HepG2 (cell line): Measurements from ENCODE around the gene KRT14. TPM values are rescaled to one million over a fixed set of nuclear protein-coding genes. Genes with fewer than 3 reads are reported as not detected.
"Not testable (repeated sequence)": the region's sequence is repeated elsewhere in the genome, so short reads cannot be mapped to it uniquely, and the experiment has no call there.

ENCODE experiments used
- ATAC-seq: fragments of 200-7000 bp; cut with Tn5 transposase; 3 replicates; pipeline ENCODE4 v1.9.1; 2020; ENCODE audit warnings: mild to moderate bottlenecking, moderate library complexity
- BruUV-seq: library from RNA; stranded (reverse); fragments of 400-500 nt; replicated peaks from 2 replicates; lab custom pipeline; 2021; lab: Mats Ljungman, UMichigan
- CTCF ChIA-PET: fragments of 300-600 bp; formaldehyde crosslinking; extraction: SDS; loops from one replicate; lab custom pipeline; 2021; ENCODE audit warnings: low total read pairs, inconsistent platforms, low intra/inter-chr PET ratio; lab: Yijun Ruan, JAX
- POLR2A ChIA-PET: fragments of 350-600 bp; sonication (Branson Sonifier 250); formaldehyde crosslinking; loops from one replicate; lab custom pipeline; 2020; ENCODE audit warnings: antibody characterized with exemption, inconsistent platforms; lab: Yijun Ruan, JAX
- DNase-seq: peaks from one replicate; pipeline ENCODE4 v3.0.0-alpha.2; 2015; ENCODE audit warnings: low spot score
- FAIRE-seq: peaks from 3 replicates; lab custom pipeline; 2011; peaks lifted over from hg19 to GRCh38; lab: Jason Lieb, UNC
- H2AFZ ChIP-seq: one replicate; pipeline ENCODE4 v1.6.1; 2011; ENCODE audit warnings: low read length, inconsistent platforms
- H3K27ac ChIP-seq: fragments of 300-600 bp; 3 replicates; pipeline ENCODE4 v1.8.0; 2011; ENCODE audit warnings: mixed run types, mild to moderate bottlenecking, mixed read lengths, low read length, inconsistent platforms; ENCODE audit not compliant: insufficient read depth; ENCODE audit errors: extremely low read length
- H3K27me3 ChIP-seq, 2 experiments: fragments of 200-600 bp in 1 of 2; 2 replicates in 1 of 2; 3 replicates in 1 of 2; pipeline versions ENCODE4 v1.6.0 to v1.8.0; 2011; ENCODE audit warnings: low read length in 2 of 2, mild to moderate bottlenecking in 2 of 2, moderate library complexity in 2 of 2, inconsistent platforms in 1 of 2; ENCODE audit not compliant: insufficient read depth in 2 of 2, control insufficient read depth in 1 of 2
- H3K36me3 ChIP-seq, 2 experiments: fragments of 200-600 bp in 1 of 2; replicated peaks in 1 of 2; 2 replicates in 1 of 2; 3 replicates in 1 of 2; pipeline versions ENCODE4 v1.5.1 to v1.8.0; 2011; ENCODE audit warnings: low read length in 2 of 2, inconsistent platforms in 1 of 2; ENCODE audit not compliant: insufficient read depth in 2 of 2, control insufficient read depth in 1 of 2
- H3K4me1 ChIP-seq: 2 replicates; pipeline ENCODE4 v1.5.1; 2012; ENCODE audit warnings: low read length, inconsistent platforms; ENCODE audit not compliant: insufficient read depth
- H3K4me2 ChIP-seq: 2 replicates; pipeline ENCODE4 v1.6.0; 2011; ENCODE audit warnings: low read depth, low read length, inconsistent platforms
- H3K4me3 ChIP-seq, 3 experiments: fragments of 200-600 bp in 1 of 3; sonication (generic), shearing (Covaris generic) in 1 of 3; replicated peaks in 1 of 3; 2 replicates each; pipeline ENCODE4 v1.5.1; 2011 to 2016; ENCODE audit warnings: low read length in 3 of 3, inconsistent platforms in 2 of 3, low read depth in 2 of 3, mild to moderate bottlenecking in 2 of 3, control low read depth in 1 of 3, mixed read lengths in 1 of 3; ENCODE audit not compliant: insufficient read depth in 1 of 3
- H3K79me2 ChIP-seq: one replicate; pipeline ENCODE4 v1.6.1; 2011; ENCODE audit warnings: low read length, inconsistent platforms; ENCODE audit not compliant: insufficient read depth
- H3K9ac ChIP-seq: 2 replicates; pipeline ENCODE4 v1.6.0; 2011; ENCODE audit warnings: mild to moderate bottlenecking, low read depth, low read length, inconsistent platforms; ENCODE audit not compliant: insufficient read depth
- H3K9me3 ChIP-seq: 2 replicates; pipeline ENCODE4 v1.5.1; 2012; ENCODE audit warnings: mild to moderate bottlenecking, low read length
- H4K20me1 ChIP-seq: 2 replicates; pipeline ENCODE4 v1.6.0; 2011; ENCODE audit warnings: inconsistent platforms, mild to moderate bottlenecking, low read length, moderate library complexity; ENCODE audit not compliant: insufficient read depth
- ASH2L ChIP-seq: fragments of 300-600, 200-600 bp; sonication (generic); IDR thresholded peaks from 2 replicates; pipeline ENCODE4 v1.7.0; 2017; ENCODE audit warnings: low read depth, mild to moderate bottlenecking, moderate library complexity, mixed read lengths, low read length; ENCODE audit not compliant: insufficient read length
- JUNB ChIP-seq: sonication (generic); formaldehyde crosslinking; IDR thresholded peaks from 2 replicates; pipeline ENCODE4 v1.8.0; 2022; ENCODE audit warnings: missing genetic modification reagents, mild to moderate bottlenecking, borderline replicate concordance
- SALL1 ChIP-seq: sonication (generic); formaldehyde crosslinking; IDR thresholded peaks from 2 replicates; pipeline ENCODE4 v1.8.0; 2022; ENCODE audit warnings: mild to moderate bottlenecking, missing genetic modification reagents
- ZBTB40 ChIP-seq, 2 experiments: fragments of 450-650 bp in 1 of 2; sonication (generic) in 1 of 2; formaldehyde crosslinking in 1 of 2; IDR thresholded peaks; 2 replicates each; pipeline versions ENCODE4 v1.6.1 to v1.8.0; 2016 to 2022; ENCODE audit warnings: antibody characterized with exemption in 1 of 2, mild to moderate bottlenecking in 1 of 2, missing genetic modification reagents in 1 of 2
- ZNF75D ChIP-seq: sonication (generic); formaldehyde crosslinking; IDR thresholded peaks from 2 replicates; pipeline ENCODE4 v1.8.1; 2023; ENCODE audit warnings: missing genetic modification reagents, mild to moderate bottlenecking, borderline replicate concordance
- ZNF790 ChIP-seq: sonication (generic); formaldehyde crosslinking; IDR thresholded peaks from 2 replicates; pipeline ENCODE4 v1.8.0; 2022; ENCODE audit warnings: missing genetic modification reagents, mild to moderate bottlenecking, borderline replicate concordance
- WGBS: methylation state at CpG from one replicate; pipeline ENCODE4 v1.1.6; 2017; ENCODE audit warnings: low lambda C conversion rate; 5-methylcytosine and 5-hydroxymethylcytosine counted together
- in situ Hi-C: cut with HindIII; loops from 2 replicates; pipeline ENCODE4 v1.10.0; 2017; ENCODE audit warnings: low pct_unique_long_range_greater_than_20kb; ENCODE audit not compliant: extremely low pct_ligation_motif_present
- intact Hi-C: fragments of 100-400 bp; cut with micrococcal nuclease; formaldehyde crosslinking; loops from one replicate; pipeline ENCODE4 v1.10.0; 2022; ENCODE audit not compliant: unreplicated experiment
- polyA plus RNA-seq, 8 experiments: library from polyadenylated mRNA; depleted of rRNA in 3 of 8; stranded (reverse) in 7 of 8; unstranded in 1 of 8; fragments of >200 nt; fragmentation: Illumina TruSeq in 4 of 8; extraction: Trizol in 4 of 8; gene quantifications; 2 replicates each; pipeline versions ENCODE4 v1.2.1 to v1.2.3, GENCODE V29; 2011 to 2016; ENCODE audit warnings: low read depth in 4 of 8, missing spikeins in 1 of 8, mixed read lengths in 1 of 8; ENCODE audit not compliant: insufficient read depth in 1 of 8
- total RNA-seq, 5 experiments: library from RNA; depleted of rRNA; stranded (reverse); fragments of >200 nt; fragmentation: Illumina TruSeq; extraction: Trizol; gene quantifications; 2 replicates each; pipeline ENCODE4 v1.2.3, GENCODE V29; 2016; ENCODE audit warnings: low read depth in 1 of 5

The KRT14 gene
- total and polyA plus RNA-seq, 2 of the 13 experiments (the other 11 are each of a cell fraction or from before 2014, with no cell fraction given): 0.09 TPM; not detected in 1

DNA sequence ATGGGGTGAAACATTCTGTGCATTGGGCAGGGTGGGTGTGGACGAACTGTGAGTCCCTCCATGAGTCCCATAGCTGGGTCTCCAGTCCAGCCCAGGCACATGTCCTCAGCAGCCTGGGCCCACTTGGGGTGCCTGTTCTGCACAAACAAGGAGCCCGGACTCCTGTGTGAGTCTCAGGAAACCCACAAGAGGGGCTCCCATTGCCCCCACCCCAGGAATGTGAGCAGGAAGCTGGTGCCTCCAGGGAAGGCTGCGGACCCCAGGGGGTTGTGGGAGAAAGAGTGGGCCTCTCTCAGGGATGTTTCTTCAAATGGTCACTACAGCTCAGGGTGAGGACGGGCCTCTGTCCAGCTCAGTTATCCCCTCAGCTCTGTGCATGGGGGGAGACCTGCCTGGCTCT is 29.8 kb upstream of the KRT14 start:
- peaks cover 10 to 57% of the 10 kb centered on the region in 2 experiments; a peak in 4 of 5 replicates for H3K27me3 ChIP-seq
- POLR2A ChIA-PET, CTCF ChIA-PET, H3K27ac ChIP-seq, H2AFZ ChIP-seq, in situ Hi-C loops, H3K9ac ChIP-seq, H3K36me3 ChIP-seq, H3K9me3 ChIP-seq, H4K20me1 ChIP-seq, FAIRE-seq, ATAC-seq, H3K4me1 ChIP-seq, H3K4me3 ChIP-seq, DNase-seq, H3K79me2 ChIP-seq, BruUV-seq, H3K4me2 ChIP-seq, intact Hi-C loops: not testable (repeated sequence)
- 7% methylated on average over 3 of the region's 4 CpGs for WGBS

DNA sequence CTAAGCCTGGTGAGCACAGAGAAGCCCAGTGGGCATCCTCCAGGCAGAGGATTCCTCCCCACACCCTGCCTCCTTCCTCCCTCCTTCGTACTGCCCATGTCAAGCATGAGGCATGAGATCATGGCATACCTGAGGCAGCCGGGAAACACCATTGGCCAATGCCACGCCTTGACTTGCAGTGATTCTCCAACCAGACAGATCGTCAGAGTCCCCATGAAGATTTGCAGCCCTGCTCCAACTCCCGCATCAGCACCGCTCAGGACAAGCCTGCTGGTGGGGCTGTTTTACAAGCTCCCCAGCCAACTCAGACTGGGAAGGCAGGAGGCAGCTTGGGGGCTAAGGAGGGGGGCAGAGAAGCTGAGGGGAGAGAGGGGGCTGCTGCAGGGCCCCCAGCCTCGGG is 28.8 kb upstream of the KRT14 start:
- ATAC-seq (no peak), DNase-seq (no peak), FAIRE-seq (no peak)
- Histone ChIP-seq H3K9me3 (no peaks in the 10 kb centered on the region), H3K27ac (no peak overlapping the region), H4K20me1 (no peaks in the 10 kb centered on the region), H3K4me1 (no peaks in the 10 kb centered on the region), H3K79me2 (no peaks in the 10 kb centered on the region), H3K4me2 (no peak overlapping the region), H3K36me3 (no peaks in the 10 kb centered on the region), H3K9ac (no peak overlapping the region), H2AFZ (no peak overlapping the region), H3K4me3 (no peak overlapping the region), H3K27me3 (peaks cover 10 to 67% of the 10 kb centered on the region in 2 experiments; a peak in 4 of 5 replicates)
- WGBS: 3% methylated on average over 7 of the region's 7 CpGs
- no TSS peak for BruUV-seq
- CTCF ChIA-PET: no interaction called here
- intact Hi-C loops (no loop called here), in situ Hi-C loops (no loop called here)
- POLR2A ChIA-PET: no interaction called here
- TF ChIP-seq ASH2L (no peak), ZBTB40 (IDR thresholded peaks at IDR 0.05) (no peak), ZBTB40 (CRISPR knock-in tag; IDR thresholded peaks at IDR 0.05) (no peak), SALL1 (CRISPR knock-in tag) (no peak), ZNF790 (CRISPR knock-in tag) (no peak), ZNF75D (CRISPR knock-in tag) (no peak), JUNB (no peak)
